NT2/D1 (cell line): ENCODE results near the gene HOXC10.

Experiments used
- DNase-seq: peaks from one replicate; pipeline ENCODE4 v3.0.0-alpha.2; 2011; ENCODE audit warnings: low read depth, low spot score
- H3K27me3 ChIP-seq: 2 replicates; pipeline ENCODE4 v1.6.0; 2011; ENCODE audit warnings: mild to moderate bottlenecking; ENCODE audit not compliant: insufficient read length, insufficient read depth
- H3K36me3 ChIP-seq: 2 replicates; pipeline ENCODE4 v1.6.1; 2011; ENCODE audit warnings: mild to moderate bottlenecking, low read length, mixed read lengths; ENCODE audit not compliant: insufficient read depth, insufficient read length
- H3K4me1 ChIP-seq: 2 replicates; pipeline ENCODE4 v1.5.1; 2011; ENCODE audit not compliant: insufficient read depth, insufficient read length
- H3K4me3 ChIP-seq: 2 replicates; pipeline ENCODE4 v1.5.1; 2011; ENCODE audit warnings: low read depth; ENCODE audit not compliant: insufficient read length
- H3K9ac ChIP-seq: 2 replicates; pipeline ENCODE4 v1.6.0; 2011; ENCODE audit warnings: low read depth; ENCODE audit not compliant: insufficient read length
- H3K9me3 ChIP-seq: 2 replicates; pipeline ENCODE4 v1.5.1; 2011; ENCODE audit warnings: mild to moderate bottlenecking, low read length; ENCODE audit not compliant: insufficient read depth
- SUZ12 ChIP-seq: IDR thresholded peaks from 2 replicates; pipeline ENCODE4 v1.6.1; 2011; ENCODE audit not compliant: insufficient read length, insufficient read depth; ENCODE audit errors: extremely low read depth
- YY1 ChIP-seq: IDR thresholded peaks from 2 replicates; pipeline ENCODE4 v1.6.1; 2011; ENCODE audit not compliant: insufficient read length, insufficient read depth
- ZNF274 ChIP-seq: IDR thresholded peaks from 2 replicates; pipeline ENCODE4 v1.6.1; 2011; ENCODE audit warnings: mild to moderate bottlenecking, low read depth, low read length

Gene HOXC10

GRCh38 chr12:53944907-53945847, 39.8 kb upstream of the HOXC10 start:
- DNase-seq = no peak
- Histone ChIP-seq H3K9me3 (no peaks in the 10 kb centered on the region), H3K4me3 (no peak overlapping the region), H3K4me1 (peaks cover 7% of the 10 kb centered on the region), H3K9ac (no peak overlapping the region), H3K27me3 (peaks cover 63% of the 10 kb centered on the region), H3K36me3 (peaks cover 5% of the 10 kb centered on the region)
- TF ChIP-seq ZNF274 (no peak), SUZ12 (no peak), YY1 (no peak)

- no peak for TF ChIP-seq YY1
- no peak for TF ChIP-seq SUZ12
- no peak overlapping the region for H3K4me3 ChIP-seq
- no peak for DNase-seq
- no peaks in the 10 kb centered on the region for H3K9me3 ChIP-seq
- H3K9ac ChIP-seq = no peak overlapping the region
- peaks cover 71% of the 10 kb centered on the region for H3K27me3 ChIP-seq
- H3K4me1 ChIP-seq = peaks cover 27% of the 10 kb centered on the region
- peaks cover 5% of the 10 kb centered on the region for H3K36me3 ChIP-seq
Observed at GRCh38 chr12:53947743-53948142, 37.2 kb upstream of the HOXC10 start.

- Histone ChIP-seq H3K27me3 (peaks cover 76% of the 10 kb centered on the region), H3K36me3 (peaks cover 5% of the 10 kb centered on the region), H3K9me3 (no peaks in the 10 kb centered on the region), H3K9ac (no peak overlapping the region), H3K4me1 (peaks cover 31% of the 10 kb centered on the region), H3K4me3 (no peak overlapping the region)
- no peak for TF ChIP-seq SUZ12
- no peak for TF ChIP-seq ZNF274
- TF ChIP-seq YY1 = no peak
- no peak for DNase-seq
Observed at GRCh38 chr12:53948650-53949593, 36.0 kb upstream of the HOXC10 start.

- no peaks in the 10 kb centered on the region for H3K9me3 ChIP-seq
- peaks cover 84% of the 10 kb centered on the region for H3K27me3 ChIP-seq
- peak overlapping the region; percentile 22 for H3K4me3 ChIP-seq
- H3K36me3 ChIP-seq = peaks cover 5% of the 10 kb centered on the region
- peak overlapping the region; percentile 26 for H3K9ac ChIP-seq
- TF ChIP-seq ZNF274 (no peak), YY1 (no peak), SUZ12 (no peak)
- no peak for DNase-seq
- H3K4me1 ChIP-seq = peaks cover 35% of the 10 kb centered on the region
Observed at GRCh38 chr12:53949631-53950436, 35.1 kb upstream of the HOXC10 start.

- peaks cover 90% of the 10 kb centered on the region for H3K27me3 ChIP-seq
- H3K4me1 ChIP-seq = peaks cover 37% of the 10 kb centered on the region
- TF ChIP-seq YY1 = no peak
- no peak for TF ChIP-seq ZNF274
- no peak for TF ChIP-seq SUZ12
Observed at GRCh38 chr12:53950437-53950773, 34.5 kb upstream of the HOXC10 start.

GRCh38 chr12:53950789-53951576, 34.0 kb upstream of the HOXC10 start:
- no peaks in the 10 kb centered on the region for H3K9me3 ChIP-seq
- H3K27me3 ChIP-seq = peaks cover 96% of the 10 kb centered on the region
- H3K4me3 ChIP-seq = peak overlapping the region; percentile 12
- TF ChIP-seq ZNF274 = no peak
- TF ChIP-seq SUZ12 = no peak
- no peak for TF ChIP-seq YY1
- peaks cover 37% of the 10 kb centered on the region for H3K4me1 ChIP-seq
- DNase-seq = no peak
- no peaks in the 10 kb centered on the region for H3K36me3 ChIP-seq
- peak overlapping the region; percentile 63 for H3K9ac ChIP-seq

More at GRCh38 chr12:53950437-53950773, 34.5 kb upstream of the HOXC10 start:
- no peaks in the 10 kb centered on the region for H3K9me3 ChIP-seq
- peak overlapping the region; percentile 22 for H3K4me3 ChIP-seq
- DNase-seq = no peak
- H3K36me3 ChIP-seq = peaks cover 1% of the 10 kb centered on the region
- H3K9ac ChIP-seq = peak overlapping the region; percentile 63
